Neural cell (in vitro differentiated cells): Measurements from ENCODE around the gene NR2C2AP. TPM values are rescaled to one million over a fixed set of nuclear protein-coding genes. Genes with fewer than 3 reads are reported as not detected.

Source experiments
- H2AFZ ChIP-seq: fragments of 200-600, 300-800 bp; sonication (generic), shearing (Covaris generic); 2 replicates; pipeline ENCODE4 v1.6.0; 2014; ENCODE audit warnings: low read depth, mild to moderate bottlenecking, antibody characterized with exemption, low read length, moderate library complexity
- H3F3A ChIP-seq: fragments of 200-600 bp; shearing (Covaris generic); 2 replicates; pipeline ENCODE4 v1.6.1; 2016; ENCODE audit warnings: mild to moderate bottlenecking, moderate library complexity, mixed read lengths, antibody characterized with exemption, low read length; ENCODE audit not compliant: insufficient read depth, poor library complexity, severe bottlenecking
- H3K27ac ChIP-seq: fragments of 200-600, 300-800 bp; sonication (generic), shearing (Covaris generic); 2 replicates; pipeline ENCODE4 v1.5.1; 2014; ENCODE audit warnings: mild to moderate bottlenecking, low read length, moderate library complexity
- H3K27me3 ChIP-seq: fragments of 300-800, 200-600 bp; sonication (generic), shearing (Covaris generic); 2 replicates; pipeline ENCODE4 v1.6.0; 2014; ENCODE audit warnings: mild to moderate bottlenecking, low read depth, low read length, moderate library complexity; ENCODE audit not compliant: insufficient read depth
- H3K36me3 ChIP-seq: fragments of 300-800, 200-600 bp; sonication (generic), shearing (Covaris generic); 2 replicates; pipeline ENCODE4 v1.5.1; 2014; ENCODE audit warnings: mild to moderate bottlenecking, antibody characterized with exemption, low read length, moderate library complexity; ENCODE audit not compliant: insufficient read depth
- H3K4me2 ChIP-seq: fragments of 300-800, 200-600 bp; sonication (generic), shearing (Covaris generic); 2 replicates; pipeline ENCODE4 v1.6.0; 2014; ENCODE audit warnings: mild to moderate bottlenecking, low read length
- H3K4me3 ChIP-seq: fragments of 300-800, 200-600 bp; sonication (generic), shearing (Covaris generic); 2 replicates; pipeline ENCODE4 v1.5.1; 2014; ENCODE audit warnings: mild to moderate bottlenecking, low read length, moderate library complexity
- H3K79me2 ChIP-seq: fragments of 200-600 bp; shearing (Covaris generic); replicated peaks from 2 replicates; pipeline ENCODE4 v1.6.0; 2014; ENCODE audit warnings: mild to moderate bottlenecking, low read length, moderate library complexity; ENCODE audit not compliant: insufficient read depth
- H3K9ac ChIP-seq: fragments of 300-800, 200-600 bp; sonication (generic), shearing (Covaris generic); 2 replicates; pipeline ENCODE4 v1.6.1; 2016; ENCODE audit warnings: mild to moderate bottlenecking, low read length, mixed read lengths
- H3K9me2 ChIP-seq: fragments of 200-600 bp; shearing (Covaris generic); 2 replicates; pipeline ENCODE4 v1.6.1; 2016; ENCODE audit warnings: mild to moderate bottlenecking, low read length, mixed read lengths; ENCODE audit not compliant: insufficient read depth
- H3K9me3 ChIP-seq: fragments of 200-600, 300-800 bp; sonication (generic), shearing (Covaris generic); 2 replicates; pipeline ENCODE4 v1.6.1; 2016; ENCODE audit warnings: mild to moderate bottlenecking, mixed run types, low read length, moderate library complexity, mixed read lengths
- H4K20me1 ChIP-seq: fragments of 200-600 bp; shearing (Covaris generic); 2 replicates; pipeline ENCODE4 v1.6.1; 2016; ENCODE audit warnings: mild to moderate bottlenecking, mixed run types; ENCODE audit not compliant: insufficient read depth
- CTCF ChIP-seq: fragments of 450-650 bp; IDR thresholded peaks from 2 replicates; pipeline ENCODE4 v1.5.1; 2014; ENCODE audit warnings: antibody characterized with exemption, mild to moderate bottlenecking, moderate library complexity; ENCODE audit not compliant: poor library complexity, severe bottlenecking
- EP300 ChIP-seq: fragments of 450-650 bp; conservative IDR thresholded peaks from 2 replicates; pipeline ENCODE4 v1.6.1; 2014; ENCODE audit warnings: antibody characterized with exemption, mild to moderate bottlenecking, moderate library complexity; ENCODE audit not compliant: poor library complexity, severe bottlenecking
- EZH2 ChIP-seq: fragments of 200-600, 300-800 bp; shearing (Covaris generic), sonication (generic); IDR thresholded peaks from 2 replicates; pipeline ENCODE4 v1.6.1; 2014; ENCODE audit warnings: antibody characterized with exemption, low read length, borderline replicate concordance, mild to moderate bottlenecking; ENCODE audit not compliant: insufficient read depth, poor library complexity, severe bottlenecking
- MXI1 ChIP-seq: fragments of 450-650 bp; conservative IDR thresholded peaks from 2 replicates; pipeline ENCODE4 v1.6.1; 2014; ENCODE audit warnings: antibody characterized with exemption, mild to moderate bottlenecking; ENCODE audit not compliant: poor library complexity, severe bottlenecking
- POLR2AphosphoS5 ChIP-seq: IDR thresholded peaks from 2 replicates; pipeline ENCODE4 v1.6.1; 2012
- RAD21 ChIP-seq: fragments of 450-650 bp; conservative IDR thresholded peaks from 2 replicates; pipeline ENCODE4 v1.6.1; 2014; ENCODE audit warnings: antibody characterized with exemption, mild to moderate bottlenecking, moderate library complexity
- REST ChIP-seq: IDR thresholded peaks from 2 replicates; pipeline ENCODE4 v1.6.1; 2012; ENCODE audit warnings: borderline replicate concordance
- SMC3 ChIP-seq: fragments of 450-650 bp; conservative IDR thresholded peaks from 2 replicates; pipeline ENCODE4 v1.6.1; 2014; ENCODE audit warnings: antibody characterized with exemption, mild to moderate bottlenecking, moderate library complexity; ENCODE audit not compliant: poor library complexity
- TAF1 ChIP-seq: IDR thresholded peaks from 2 replicates; pipeline ENCODE4 v1.6.1; 2012; ENCODE audit warnings: low read depth
- polyA plus RNA-seq: library from polyadenylated mRNA; depleted of rRNA; stranded (reverse); fragments of >200 nt; gene quantifications from 2 replicates; pipeline ENCODE4 v1.2.3, GENCODE V29; 2014

Gene NR2C2AP
- polyA plus RNA-seq, 1 donor from 2014 or later: 15.1 TPM

- no peaks in the 10 kb centered on the region for H3K9me3 ChIP-seq
- H3K9ac ChIP-seq: no peak overlapping the region
- H3K4me2 ChIP-seq: no peak overlapping the region
- no peak overlapping the region for H2AFZ ChIP-seq
- no peaks in the 10 kb centered on the region for H3K27me3 ChIP-seq
- H3F3A ChIP-seq: no peaks in the 10 kb centered on the region
- H3K27ac ChIP-seq: no peak overlapping the region
- H3K36me3 ChIP-seq: no peaks in the 10 kb centered on the region
- no peak for TF ChIP-seq TAF1
- no peak for TF ChIP-seq POLR2AphosphoS5
- no peak for TF ChIP-seq EP300
- H4K20me1 ChIP-seq: no peaks in the 10 kb centered on the region
- no peaks in the 10 kb centered on the region for H3K9me2 ChIP-seq
- H3K4me3 ChIP-seq: no peak overlapping the region
- peaks cover 16% of the 10 kb centered on the region for H3K79me2 ChIP-seq
Observed at GRCh38 chr19:19207637-19208572, 4.7 kb upstream of the NR2C2AP start.

GRCh38 chr19:19206938-19207337, 3.7 kb upstream of the NR2C2AP start:
- H3K27ac ChIP-seq: no peak overlapping the region

More at GRCh38 chr19:19206938-19207337, 3.7 kb upstream of the NR2C2AP start:
- no peaks in the 10 kb centered on the region for H3K9me3 ChIP-seq
- H3F3A ChIP-seq: no peaks in the 10 kb centered on the region
- H3K9ac ChIP-seq: no peak overlapping the region
- no peaks in the 10 kb centered on the region for H4K20me1 ChIP-seq
- peaks cover 6% of the 10 kb centered on the region for H3K79me2 ChIP-seq
- TF ChIP-seq CTCF (no peak), RAD21 (no peak), EZH2 (no peak), EP300 (no peak), TAF1 (no peak), MXI1 (no peak), POLR2AphosphoS5 (no peak), REST (no peak), SMC3 (no peak)
- H3K4me3 ChIP-seq: no peak overlapping the region
- H3K36me3 ChIP-seq: no peaks in the 10 kb centered on the region
- no peaks in the 10 kb centered on the region for H3K27me3 ChIP-seq
- H2AFZ ChIP-seq: no peak overlapping the region
- no peaks in the 10 kb centered on the region for H3K9me2 ChIP-seq
- H3K4me2 ChIP-seq: no peak overlapping the region
